Heart left ventricle (tissue), 16 donors: Measurements from ENCODE around the gene HDAC5. TPM values are rescaled to one million over a fixed set of nuclear protein-coding genes. Genes with fewer than 3 reads are reported as not detected.

Experiments
- ATAC-seq, 4 donors: fragments of 200-7000 bp; cut with Tn5 transposase; one replicate each; pipeline ENCODE4 v1.9.1; 2020 to 2022; ENCODE audit warnings: moderate library complexity in 4 of 4, mild to moderate bottlenecking in 3 of 4, moderate number of reproducible peaks in 1 of 4
- DNase-seq, 5 donors: peaks; one replicate each; pipeline ENCODE4 v3.0.0-alpha.2; 2020
- H3K27ac ChIP-seq, 12 donors: fragments of 200-600 bp; sonication (generic) in 4 of 12; one replicate each; pipeline versions ENCODE4 v1.5.0 to v1.8.0; 2016 to 2022; ENCODE audit warnings: mild to moderate bottlenecking in 2 of 12
- H3K27me3 ChIP-seq, 9 donors: fragments of 200-600 bp; sonication (generic) in 2 of 9; one replicate each; pipeline versions ENCODE4 v1.5.1 to v1.8.0; 2016 to 2022; ENCODE audit warnings: mild to moderate bottlenecking in 3 of 9
- H3K36me3 ChIP-seq, 9 donors: fragments of 200-600 bp; sonication (generic) in 2 of 9; one replicate each; pipeline versions ENCODE4 v1.5.0 to v1.8.0; 2018 to 2022; ENCODE audit warnings: mild to moderate bottlenecking in 2 of 9
- H3K4me1 ChIP-seq, 12 donors: fragments of 200-600 bp; sonication (generic) in 4 of 12; one replicate each; pipeline versions ENCODE4 v1.5.0 to v1.8.0; 2016 to 2022; ENCODE audit warnings: mild to moderate bottlenecking in 3 of 12
- H3K4me3 ChIP-seq, 12 donors: fragments of 200-600 bp; sonication (generic) in 4 of 12; one replicate each; pipeline versions ENCODE4 v1.5.0 to v1.8.0; 2017 to 2022; ENCODE audit warnings: mild to moderate bottlenecking in 9 of 12, moderate library complexity in 4 of 12
- H3K9me3 ChIP-seq, 12 donors: fragments of 200-600 bp; sonication (generic) in 4 of 12; one replicate each; pipeline versions ENCODE4 v1.5.0 to v1.8.0; 2016 to 2022; ENCODE audit warnings: mild to moderate bottlenecking in 1 of 12
- CTCF ChIP-seq, 12 donors: fragments of 200-600 bp; sonication (generic) in 4 of 12; IDR thresholded peaks; one replicate each; pipeline versions ENCODE4 v1.5.0 to v1.8.0; 2018 to 2022; ENCODE audit warnings: antibody characterized with exemption in 12 of 12, mild to moderate bottlenecking in 5 of 12
- POLR2A ChIP-seq, 2 donors: fragments of 450-650 bp; IDR thresholded peaks; one replicate each; pipeline ENCODE4 v1.6.1; 2017; ENCODE audit warnings: antibody characterized with exemption in 2 of 2, mild to moderate bottlenecking in 2 of 2, moderate library complexity in 2 of 2
- WGBS, 4 donors: extraction: QIAGEN DNeasy Blood & Tissue Kit in 2 of 4; methylation state at CpG; one replicate each; pipeline versions ENCODE4 v1.1.5 to v1.1.7; 2013 to 2018; 5-methylcytosine and 5-hydroxymethylcytosine counted together
- intact Hi-C, 10 donors: fragments of 100-400 bp; cut with DNase I; formaldehyde crosslinking; loops; one replicate each; pipeline versions ENCODE4 v1.11.1 to v1.14.2; 2022
- polyA plus RNA-seq, 2 donors: library from polyadenylated mRNA; stranded (reverse); fragments of 200-250 nt; gene quantifications; one replicate each; pipeline ENCODE4 v1.2.3, GENCODE V29; 2013
- total RNA-seq, 9 donors: library from RNA; depleted of rRNA in 2 of 9; stranded (reverse); fragments of >200 nt in 2 of 9; fragmentation: NEBNext Ultra II Directional in 3 of 9; extraction: Animal tissue kit (Norgen Biotek cat#: 25700) in 3 of 9; gene quantifications; one replicate each; pipeline versions ENCODE4 v1.1.0 to v1.2.4, GENCODE V29; 2016 to 2023
- donor health status: ischemic (EF 13 %, LVEDD 7.1; RV severe dilation, severe dysfunction).
- donor health status: healthy with polysubstance abuse.
- donor health status: DM: no; HTN: yes; CAD: no.
- donor health status: DM: no; HTN: no; CAD: no.
- donor health status: ischemic (EF 25% LVEDD 6.9; RV normal size, moderate dysfunction).
- donor health status: ischemic (EF 25% LVEDD 5.7; RV mildly dilated, moderate dysfunction).
- donor health status: healthy.
- donor health status: DM: yes; HTN: yes; CAD: no.
- donor health status: ischemic (EF 35%, LVEDD 5.7; RV mildly dilated, moderate dysfunction).
- donor health status: nonischemic (EF 11% LVEDD 7.7; RV severe dilation, severe dysfunction).
- donor health status: DM: yes; HTN: yes; CAD: no.
- donor health status: PGD.
- donor health status: ischemic (EF 29% LVEDD 5.4; RV normal size, mild dysfunction).
- donor health status: nonischemic (EF 23%, LVEDD 6.1; RV moderate dilation, normal function).

The HDAC5 gene
- total and polyA plus RNA-seq, 11 donors: 54.6 to 283 (median 70.1) TPM

GRCh38 chr17:44118427-44119050, 4.9 kb downstream of the HDAC5 start:
- Histone ChIP-seq H3K9me3 (no peaks in the 10 kb centered on the region), H3K36me3 (peaks cover 0 to 37% (median 31%) of the 10 kb centered on the region in 9 donors), H3K27ac (peak overlapping the region in 2 of 12 donors; percentile 12 to 13), H3K27me3 (no peaks in the 10 kb centered on the region), H3K4me1 (peaks cover 0 to 91% (median 70%) of the 10 kb centered on the region in 12 donors), H3K4me3 (no peak overlapping the region)
- WGBS, 4 donors: 54 to 66% (median 58%) methylated on average over 8 to 10 of the region's 10 CpGs
- intact Hi-C loops: loop anchor here in 6 of 10 donors (5.0 to 10.0 kb wide), 6 partner anchors 36 to 176 kb away; partner anchors contain the start of genes PPY (in 2 of the 6), TMEM101 (in 2 of the 6), G6PC3 (in 1 of the 6) and NAGS (in 1 of the 6)
- DNase-seq (no peak), ATAC-seq (no peak)
- TF ChIP-seq CTCF (IDR thresholded peaks at IDR 0.05): no peak
- no peak for TF ChIP-seq POLR2A (IDR thresholded peaks at IDR 0.05)

GRCh38 chr17:44117351-44117750, 6.1 kb downstream of the HDAC5 start:
- peaks cover 0 to 39% (median 31%) of the 10 kb centered on the region in 9 donors for H3K36me3 ChIP-seq
- H3K27ac ChIP-seq: peak overlapping the region in 1 of 12 donors; percentile 16
- 45 to 65% (median 58%) methylated on average over 15 to 18 of the region's 18 CpGs for WGBS, 4 donors
- no peaks in the 10 kb centered on the region for H3K9me3 ChIP-seq
- TF ChIP-seq CTCF (IDR thresholded peaks at IDR 0.05) (no peak), POLR2A (IDR thresholded peaks at IDR 0.05) (no peak)
- no peak for ATAC-seq
- peaks cover 0 to 98% (median 80%) of the 10 kb centered on the region in 12 donors for H3K4me1 ChIP-seq
- no peak for DNase-seq
- no peaks in the 10 kb centered on the region for H3K27me3 ChIP-seq
- intact Hi-C loops: loop anchor here in 6 of 10 donors (5.0 to 10.0 kb wide), 6 partner anchors 35 to 175 kb away; partner anchors contain the start of genes PPY (in 2 of the 6), TMEM101 (in 2 of the 6), G6PC3 (in 1 of the 6) and NAGS (in 1 of the 6)
- no peak overlapping the region for H3K4me3 ChIP-seq

- Histone ChIP-seq H3K27ac (peak overlapping the region in 8 of 12 donors; percentile 8 to 96 (median 32)), H3K4me3 (no peak overlapping the region), H3K27me3 (no peaks in the 10 kb centered on the region), H3K36me3 (peaks cover 0 to 39% (median 31%) of the 10 kb centered on the region in 9 donors), H3K9me3 (no peaks in the 10 kb centered on the region), H3K4me1 (peaks cover 6 to 97% (median 82%) of the 10 kb centered on the region in 12 donors)
- 40 to 48% (median 45%) methylated on average over 10 to 11 of the region's 11 CpGs for WGBS, 4 donors
- intact Hi-C loops: loop anchor here in 6 of 10 donors (5.0 to 10.0 kb wide), 6 partner anchors 33 to 173 kb away; partner anchors contain the start of genes PPY (in 2 of the 6), TMEM101 (in 2 of the 6), G6PC3 (in 1 of the 6) and NAGS (in 1 of the 6)
- DNase-seq (no peak), ATAC-seq (no peak)
- TF ChIP-seq POLR2A (IDR thresholded peaks at IDR 0.05): no peak
- peak; percentile 53 to 83 (median 73) for TF ChIP-seq CTCF (IDR thresholded peaks at IDR 0.05)
These were observed 7.6 kb downstream of the HDAC5 start for GRCh38 chr17:44115585-44116415.
